Upper lobe of left lung (tissue), 6 donors: ENCODE measurements around the gene NUDC. TPM values are rescaled to one million over a fixed set of nuclear protein-coding genes. Genes with fewer than 3 reads are reported as not detected.
"Not testable (repeated sequence)": the region's sequence is repeated elsewhere in the genome, so short reads cannot be mapped to it uniquely, and the experiment has no call there.

Source experiments
- ATAC-seq, 2 donors: fragments of 200-7000 bp; cut with Tn5 transposase; one replicate each; pipeline ENCODE4 v1.9.1; 2022; ENCODE audit warnings: mild to moderate bottlenecking in 2 of 2, moderate library complexity in 2 of 2; ENCODE audit not compliant: low FRiP score in 2 of 2
- DNase-seq, 2 donors: peaks; one replicate each; pipeline ENCODE4 v3.0.0-alpha.2; 2019 to 2020
- H3K27ac ChIP-seq, 4 donors: fragments of 200-600 bp; sonication (generic); one replicate each; pipeline ENCODE4 v1.5.1; 2016 to 2019
- H3K27me3 ChIP-seq, 4 donors: fragments of 200-600 bp; sonication (generic); one replicate each; pipeline ENCODE4 v1.5.1; 2017 to 2019
- H3K36me3 ChIP-seq, 4 donors: fragments of 200-600 bp; sonication (generic); one replicate each; pipeline ENCODE4 v1.5.1; 2016 to 2019
- H3K4me1 ChIP-seq, 4 donors: fragments of 200-600 bp; sonication (generic); one replicate each; pipeline ENCODE4 v1.5.1; 2018 to 2019
- H3K4me3 ChIP-seq, 4 donors: fragments of 200-600 bp; sonication (generic); one replicate each; pipeline ENCODE4 v1.5.1; 2017 to 2019; ENCODE audit warnings: mild to moderate bottlenecking in 2 of 4, moderate library complexity in 1 of 4
- H3K9me3 ChIP-seq, 4 donors: fragments of 200-600 bp; sonication (generic); one replicate each; pipeline ENCODE4 v1.5.1; 2018 to 2019
- CTCF ChIP-seq, 6 experiments: fragments of 450-650 bp in 4 of 6; fragments of 200-600 bp in 2 of 6; sonication (generic) in 2 of 6; IDR thresholded peaks; one replicate each; pipeline ENCODE4 v1.5.1; 2016 to 2019; ENCODE audit warnings: antibody characterized with exemption in 6 of 6
- EP300 ChIP-seq, 4 donors: sonication (generic); formaldehyde crosslinking; IDR thresholded peaks; one replicate each; pipeline ENCODE4 v1.5.1; 2017; ENCODE audit warnings: antibody characterized with exemption in 4 of 4, control low read depth in 2 of 4
- POLR2A ChIP-seq, 4 donors: fragments of 450-650 bp; IDR thresholded peaks; one replicate each; pipeline ENCODE4 v1.5.1; 2016 to 2017; ENCODE audit warnings: antibody characterized with exemption in 4 of 4, mild to moderate bottlenecking in 2 of 4
- POLR2AphosphoS5 ChIP-seq, 2 donors: sonication (generic); formaldehyde crosslinking; IDR thresholded peaks; one replicate each; pipeline ENCODE4 v1.5.1; 2017; ENCODE audit warnings: antibody characterized with exemption in 2 of 2
- WGBS, 2 donors: methylation state at CpG; one replicate each; pipeline ENCODE4 v1.1.5; 2017 to 2018; 5-methylcytosine and 5-hydroxymethylcytosine counted together
- total RNA-seq, 6 donors: library from RNA; depleted of rRNA in 4 of 6; stranded (reverse); fragments of >200 nt in 4 of 6; gene quantifications; one replicate each; pipeline versions ENCODE4 v1.1.0 to v1.2.1, GENCODE V29; 2016 to 2021
- donor health status: DM: no; HTN: no; CAD: no; lungs with moderate emphysema.
- donor health status: DM: no; HTN: yes; CAD: no; lungs with severe emphysema.

NUDC gene
- total RNA-seq, 6 donors from 2014 or later, result 41.9 to 81.2 (median 60.2) TPM

DNA sequence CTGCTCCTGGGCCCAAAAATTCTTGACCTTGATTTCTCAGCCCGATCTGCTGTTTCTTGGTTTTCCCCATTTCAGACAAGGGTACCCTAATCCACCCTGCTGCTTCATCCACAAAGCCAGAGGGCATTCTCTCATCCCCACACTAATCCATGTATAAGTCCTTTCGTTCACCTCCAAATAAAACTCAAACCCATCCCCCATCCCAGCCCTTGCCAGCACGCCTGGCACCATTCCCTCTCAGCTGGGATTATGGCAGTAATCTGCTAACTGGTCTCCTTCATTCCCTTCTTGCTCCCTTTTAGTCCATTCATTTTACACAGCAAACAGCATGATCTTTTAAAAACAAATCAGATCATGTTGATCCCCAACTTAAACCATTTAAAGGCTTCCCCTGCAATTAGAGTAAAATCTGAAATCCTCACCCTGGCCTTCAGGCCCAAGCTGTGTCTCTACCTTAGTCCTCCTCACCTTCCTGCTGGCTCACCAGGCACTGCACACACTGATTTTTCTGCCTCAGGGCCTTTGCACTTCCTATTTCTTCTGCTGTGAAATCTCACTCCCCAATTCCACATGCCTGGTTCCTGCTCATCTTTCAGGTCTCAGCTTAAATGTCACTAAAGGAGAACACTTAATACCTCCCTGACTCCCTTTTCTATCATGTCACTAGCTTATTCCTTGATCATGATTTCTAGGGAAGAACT, 59.8 kb downstream of the NUDC start:
- Histone ChIP-seq H3K4me1 (no peaks in the 10 kb centered on the region), H3K36me3 (no peaks in the 10 kb centered on the region), H3K4me3 (no peak overlapping the region), H3K27ac (no peak overlapping the region), H3K27me3 (no peaks in the 10 kb centered on the region), H3K9me3 (no peaks in the 10 kb centered on the region)
- no peak for DNase-seq
- ATAC-seq, result no peak
- WGBS, 2 donors, result 72 to 78% methylated on average over 3 of the region's 3 CpGs
- TF ChIP-seq POLR2A (IDR thresholded peaks at IDR 0.05), result no peak
- TF ChIP-seq CTCF (IDR thresholded peaks at IDR 0.05), result no peak
- TF ChIP-seq EP300 (IDR thresholded peaks at IDR 0.05), result no peak
- TF ChIP-seq POLR2AphosphoS5 (IDR thresholded peaks at IDR 0.05), result no peak

- no peaks in the 10 kb centered on the region for H3K36me3 ChIP-seq
- H3K27me3 ChIP-seq, result no peaks in the 10 kb centered on the region
- no peaks in the 10 kb centered on the region for H3K4me1 ChIP-seq
- H3K27ac ChIP-seq, result no peak overlapping the region
- H3K4me3 ChIP-seq, result no peak overlapping the region
- TF ChIP-seq POLR2AphosphoS5 (IDR thresholded peaks at IDR 0.05) (no peak), CTCF (IDR thresholded peaks at IDR 0.05) (no peak), POLR2A (IDR thresholded peaks at IDR 0.05) (no peak), EP300 (IDR thresholded peaks at IDR 0.05) (no peak)
- WGBS, 2 donors, result 64 to 76% methylated on average over 5 of the region's 5 CpGs
- DNase-seq (no peak), ATAC-seq (no peak)
- no peaks in the 10 kb centered on the region for H3K9me3 ChIP-seq
These were observed 62.3 kb downstream of the NUDC start for GRCh38 chr1:26983863-26984262.

DNA sequence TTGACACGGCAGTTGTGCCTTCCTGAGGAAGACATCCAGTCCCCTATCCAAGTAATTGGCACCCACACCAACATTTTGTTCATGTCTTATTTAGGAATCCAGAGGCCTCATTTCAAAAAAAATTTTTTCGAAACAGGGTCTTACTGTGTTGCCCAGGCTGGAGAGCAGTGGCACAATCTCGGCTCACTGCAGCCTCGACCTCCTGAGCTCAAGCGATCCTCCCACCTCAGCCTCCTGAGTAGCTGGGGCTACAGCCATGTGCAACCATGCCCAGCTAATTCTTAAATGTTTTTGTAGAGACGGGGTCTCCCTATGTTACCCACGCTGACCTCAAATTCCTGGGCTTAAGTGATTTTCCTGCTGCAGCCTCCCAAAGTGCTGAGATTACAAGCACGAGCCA, 62.7 kb downstream of the NUDC start:
- Histone ChIP-seq H3K27me3 (no peaks in the 10 kb centered on the region), H3K9me3 (no peaks in the 10 kb centered on the region), H3K4me1 (no peaks in the 10 kb centered on the region), H3K27ac (no peak overlapping the region), H3K4me3 (no peak overlapping the region), H3K36me3 (no peaks in the 10 kb centered on the region)
- no peak for DNase-seq
- no peak for TF ChIP-seq POLR2AphosphoS5 (IDR thresholded peaks at IDR 0.05)
- TF ChIP-seq POLR2A (IDR thresholded peaks at IDR 0.05), result no peak
- no peak for TF ChIP-seq CTCF (IDR thresholded peaks at IDR 0.05)
- TF ChIP-seq EP300 (IDR thresholded peaks at IDR 0.05), result no peak
- 79 to 84% methylated on average over 8 of the region's 8 CpGs for WGBS, 2 donors
- no peak for ATAC-seq

GRCh38 chr1:26986658-26987057, 65.1 kb downstream of the NUDC start:
- Histone ChIP-seq H3K36me3 (no peaks in the 10 kb centered on the region), H3K4me3 (no peak overlapping the region), H3K27ac (no peak overlapping the region), H3K27me3 (no peaks in the 10 kb centered on the region), H3K9me3 (no peaks in the 10 kb centered on the region), H3K4me1 (peaks cover 0 to 14% (median 8%) of the 10 kb centered on the region in 4 donors)
- TF ChIP-seq POLR2AphosphoS5 (IDR thresholded peaks at IDR 0.05), result no peak
- ATAC-seq (no peak), DNase-seq (no peak)
- WGBS, 2 donors, result 40 to 41% methylated on average over 2 of the region's 2 CpGs

DNA sequence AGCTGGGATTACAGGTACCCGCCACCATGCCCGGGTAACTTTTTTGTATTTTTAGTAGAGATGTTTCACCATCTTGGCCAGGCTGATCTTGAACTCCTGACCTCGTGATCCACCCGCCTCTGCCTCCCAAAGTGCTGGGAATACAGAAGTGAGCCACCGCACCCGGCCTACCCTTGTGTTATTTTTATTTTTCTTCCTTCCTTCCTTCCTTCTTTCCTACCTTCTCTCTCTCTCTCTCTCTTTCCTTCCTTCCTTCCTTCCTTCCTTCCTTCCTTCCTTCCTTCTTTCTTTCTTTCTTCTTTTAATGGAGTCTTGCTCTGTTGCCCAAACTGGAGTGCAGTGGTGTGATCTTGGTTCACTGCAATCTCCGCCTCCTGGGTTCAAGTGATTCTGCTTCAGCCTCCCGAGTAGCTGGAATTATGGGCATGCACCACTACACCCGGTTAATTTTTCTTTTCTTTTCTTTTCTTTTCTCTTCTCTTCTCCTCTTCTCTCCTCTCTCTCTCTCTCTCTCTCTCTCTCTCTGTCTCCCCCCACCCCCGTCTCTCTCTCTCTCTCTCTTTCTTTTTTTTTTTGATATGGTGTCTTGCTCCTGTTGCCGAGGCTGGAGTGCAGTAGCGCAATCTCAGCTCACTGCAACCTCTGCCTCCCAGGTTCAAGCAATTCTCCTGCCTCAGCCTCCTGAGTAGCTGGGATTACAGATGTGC, 68.0 kb downstream of the NUDC start:
- not testable (repeated sequence) for H3K36me3 ChIP-seq, H3K4me3 ChIP-seq, ATAC-seq, H3K27ac ChIP-seq, H3K9me3 ChIP-seq, DNase-seq
- Histone ChIP-seq H3K27me3 (peaks cover 0 to 20% (median 6%) of the 10 kb centered on the region in 4 donors), H3K4me1 (peaks cover 12 to 34% (median 24%) of the 10 kb centered on the region in 4 donors)
- WGBS, 2 donors, result 75 to 77% methylated on average over 12 of the region's 12 CpGs
